Omental fat pad (tissue), 4 donors: Measurements from ENCODE around the gene RYR1. TPM values are rescaled to one million over a fixed set of nuclear protein-coding genes. Genes with fewer than 3 reads are reported as not detected.

Source experiments
- ATAC-seq: fragments of 150-250 bp; one replicate; pipeline ENCODE4 v1.9.1; 2016; ENCODE audit warnings: mild to moderate bottlenecking, moderate library complexity; ENCODE audit not compliant: low FRiP score
- DNase-seq: peaks from one replicate; pipeline ENCODE4 v3.0.0-alpha.2; 2019; ENCODE audit warnings: low spot score
- total RNA-seq, 4 donors: library from RNA; depleted of rRNA; stranded (reverse); fragments of >200 nt; gene quantifications; one replicate each; pipeline ENCODE4 v1.1.0, GENCODE V29; 2016
- TF ChIP-seq, protein P1 (sequence below), 3 donors: fragments of 450-650 bp; IDR thresholded peaks; one replicate each; pipeline ENCODE4 v1.5.1; 2016 to 2017; ENCODE audit warnings: antibody characterized with exemption in 3 of 3, mild to moderate bottlenecking in 3 of 3, moderate library complexity in 2 of 3

The RYR1 gene
- total RNA-seq, 4 donors from 2014 or later, result 1.9 to 3.6 (median 3.3) TPM

DNA sequence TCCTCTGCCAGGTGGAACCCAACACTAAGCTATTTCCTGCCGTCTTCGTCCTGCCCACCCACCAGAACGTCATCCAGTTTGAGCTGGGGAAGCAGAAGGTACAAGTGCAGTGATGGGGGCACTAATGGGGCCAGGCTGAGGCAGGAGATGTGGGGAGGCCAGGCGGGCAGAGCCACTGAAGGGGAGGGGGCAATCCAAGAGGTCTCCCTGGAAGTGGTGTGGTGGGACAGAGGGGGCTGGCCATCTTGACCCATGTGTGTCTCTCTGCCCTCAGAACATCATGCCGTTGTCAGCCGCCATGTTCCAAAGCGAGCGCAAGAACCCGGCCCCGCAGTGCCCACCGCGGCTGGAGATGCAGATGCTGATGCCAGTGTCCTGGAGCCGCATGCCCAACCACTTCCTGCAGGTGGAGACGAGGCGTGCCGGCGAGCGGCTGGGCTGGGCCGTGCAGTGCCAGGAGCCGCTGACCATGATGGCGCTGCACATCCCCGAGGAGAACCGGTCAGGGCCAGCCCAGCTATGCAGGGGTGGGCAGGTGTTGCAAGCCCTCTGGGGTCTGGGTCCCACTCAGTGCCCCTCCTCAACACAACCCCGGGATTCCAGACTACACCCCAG lies 49.6 kb downstream of the RYR1 start:
- ATAC-seq, result no peak
- TF ChIP-seq, protein P1, sequence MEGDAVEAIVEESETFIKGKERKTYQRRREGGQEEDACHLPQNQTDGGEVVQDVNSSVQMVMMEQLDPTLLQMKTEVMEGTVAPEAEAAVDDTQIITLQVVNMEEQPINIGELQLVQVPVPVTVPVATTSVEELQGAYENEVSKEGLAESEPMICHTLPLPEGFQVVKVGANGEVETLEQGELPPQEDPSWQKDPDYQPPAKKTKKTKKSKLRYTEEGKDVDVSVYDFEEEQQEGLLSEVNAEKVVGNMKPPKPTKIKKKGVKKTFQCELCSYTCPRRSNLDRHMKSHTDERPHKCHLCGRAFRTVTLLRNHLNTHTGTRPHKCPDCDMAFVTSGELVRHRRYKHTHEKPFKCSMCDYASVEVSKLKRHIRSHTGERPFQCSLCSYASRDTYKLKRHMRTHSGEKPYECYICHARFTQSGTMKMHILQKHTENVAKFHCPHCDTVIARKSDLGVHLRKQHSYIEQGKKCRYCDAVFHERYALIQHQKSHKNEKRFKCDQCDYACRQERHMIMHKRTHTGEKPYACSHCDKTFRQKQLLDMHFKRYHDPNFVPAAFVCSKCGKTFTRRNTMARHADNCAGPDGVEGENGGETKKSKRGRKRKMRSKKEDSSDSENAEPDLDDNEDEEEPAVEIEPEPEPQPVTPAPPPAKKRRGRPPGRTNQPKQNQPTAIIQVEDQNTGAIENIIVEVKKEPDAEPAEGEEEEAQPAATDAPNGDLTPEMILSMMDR (IDR thresholded peaks at IDR 0.05), result no peak
- DNase-seq, result no peak

- ATAC-seq, result no peak
These were observed 51.3 kb downstream of the RYR1 start for GRCh38 chr19:38484747-38485146.

DNA sequence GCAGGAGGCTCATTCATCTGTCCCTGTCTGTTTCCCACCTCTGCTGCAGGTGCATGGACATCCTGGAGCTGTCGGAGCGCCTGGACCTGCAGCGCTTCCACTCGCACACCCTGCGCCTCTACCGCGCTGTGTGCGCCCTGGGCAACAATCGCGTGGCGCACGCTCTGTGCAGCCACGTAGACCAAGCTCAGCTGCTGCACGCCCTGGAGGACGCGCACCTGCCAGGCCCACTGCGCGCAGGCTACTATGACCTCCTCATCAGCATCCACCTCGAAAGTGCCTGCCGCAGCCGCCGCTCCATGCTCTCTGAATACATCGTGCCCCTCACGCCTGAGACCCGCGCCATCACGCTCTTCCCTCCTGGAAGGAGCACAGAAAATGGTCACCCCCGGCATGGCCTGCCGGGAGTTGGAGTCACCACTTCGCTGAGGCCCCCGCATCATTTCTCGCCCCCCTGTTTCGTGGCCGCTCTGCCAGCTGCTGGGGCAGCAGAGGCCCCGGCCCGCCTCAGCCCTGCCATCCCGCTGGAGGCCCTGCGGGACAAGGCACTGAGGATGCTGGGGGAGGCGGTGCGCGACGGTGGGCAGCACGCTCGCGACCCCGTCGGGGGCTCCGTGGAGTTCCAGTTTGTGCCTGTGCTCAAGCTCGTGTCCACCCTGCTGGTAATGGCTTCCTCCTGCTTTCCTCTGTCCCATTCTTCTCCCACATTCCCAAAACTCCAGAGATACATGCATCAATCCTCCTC lies 52.2 kb downstream of the RYR1 start:
- no peak for ATAC-seq
- no peak for DNase-seq
- TF ChIP-seq, protein P1 (IDR thresholded peaks at IDR 0.05), result no peak

More at GRCh38 chr19:38484747-38485146, 51.3 kb downstream of the RYR1 start:
- DNase-seq, result no peak
- TF ChIP-seq, protein P1 (IDR thresholded peaks at IDR 0.05), result no peak

GRCh38 chr19:38486731-38487336 lies 53.3 kb downstream of the RYR1 start:
- TF ChIP-seq, protein P1 (IDR thresholded peaks at IDR 0.05), result no peak
- ATAC-seq (no peak), DNase-seq (no peak)

DNA sequence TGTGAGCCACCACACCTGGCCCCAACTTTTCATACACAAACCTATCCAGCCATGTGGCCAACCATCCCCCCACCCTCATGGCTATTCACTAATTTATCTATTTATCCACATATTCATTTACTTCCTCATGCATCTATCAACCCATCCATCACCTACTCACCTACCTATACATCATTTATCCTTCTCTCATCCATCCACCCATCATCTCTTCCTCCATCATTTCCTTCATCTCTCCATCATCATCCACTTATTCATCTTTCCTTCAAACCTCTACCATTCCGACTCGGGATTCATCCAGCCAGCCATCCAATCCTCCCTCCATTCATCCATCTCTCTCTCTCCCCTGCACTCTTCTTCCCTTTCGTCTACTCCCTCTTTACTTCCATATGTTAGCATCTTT lies 54.6 kb downstream of the RYR1 start:
- ATAC-seq, result no peak
- TF ChIP-seq, protein P1 (IDR thresholded peaks at IDR 0.05), result no peak
- DNase-seq, result no peak

DNA sequence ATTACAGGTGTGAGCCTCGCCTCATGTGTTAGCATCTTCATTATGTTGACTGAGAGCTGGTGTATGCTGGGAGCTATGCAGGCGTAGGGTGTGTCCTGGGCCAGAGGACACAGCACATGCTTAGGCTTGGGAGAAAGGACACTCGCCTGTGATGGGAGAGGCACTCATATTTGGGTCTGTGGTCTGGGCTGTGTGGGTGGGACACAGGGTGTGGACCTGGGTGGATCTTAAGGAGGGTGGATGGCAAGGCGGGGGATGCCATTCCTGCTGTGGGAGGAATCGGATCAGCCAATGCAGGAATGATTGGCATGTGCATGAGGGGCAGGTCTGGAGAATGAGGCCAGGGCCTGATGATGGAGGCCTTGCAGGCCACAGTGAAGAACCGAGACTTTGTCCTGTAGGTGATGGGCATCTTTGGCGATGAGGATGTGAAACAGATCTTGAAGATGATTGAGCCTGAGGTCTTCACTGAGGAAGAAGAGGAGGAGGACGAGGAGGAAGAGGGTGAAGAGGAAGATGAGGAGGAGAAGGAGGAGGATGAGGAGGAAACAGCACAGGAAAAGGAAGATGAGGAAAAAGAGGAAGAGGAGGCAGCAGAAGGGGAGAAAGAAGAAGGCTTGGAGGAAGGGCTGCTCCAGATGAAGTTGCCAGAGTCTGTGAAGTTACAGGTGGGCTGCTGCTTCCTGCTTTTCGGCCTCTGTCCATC lies 55.4 kb downstream of the RYR1 start:
- no peak for DNase-seq
- TF ChIP-seq, protein P1 (IDR thresholded peaks at IDR 0.05), result no peak
- no peak for ATAC-seq
